Activated CD4-positive, alpha-beta T cell treated with anti-CD3 and anti-CD28 coated beads, Interleukin-2, amount 50 U/mL, for 1 hour (primary cell): ENCODE results near the gene PAX8.

Experiments used
- DNase-seq: peaks from one replicate; pipeline ENCODE4 v3.0.0-alpha.2; 2020

Gene PAX8

GRCh38 chr2:113219889-113220641 lies 58.7 kb downstream of the PAX8 start:
- DNase-seq, result no peak

DNA sequence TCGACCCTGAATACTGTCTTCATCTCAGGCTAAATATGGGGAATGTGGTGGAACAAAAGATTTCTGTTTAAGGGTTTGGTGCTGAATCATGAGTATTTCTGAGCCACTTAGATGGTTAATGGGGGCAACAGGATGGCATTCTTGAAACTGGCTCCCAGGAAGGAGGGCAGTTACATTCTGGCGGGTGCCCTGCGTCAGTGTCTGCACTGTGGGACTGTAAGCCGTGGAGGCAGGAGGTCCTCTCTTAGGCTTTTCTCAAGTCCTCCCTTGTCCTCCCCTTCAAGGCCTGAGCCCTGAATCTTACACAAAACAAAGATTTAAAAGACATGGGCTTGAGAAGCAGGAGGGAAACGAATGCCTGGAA lies 59.2 kb downstream of the PAX8 start:
- no peak for DNase-seq

GRCh38 chr2:113219092-113219441 lies 59.7 kb downstream of the PAX8 start:
- DNase-seq, result no peak

GRCh38 chr2:113218283-113219091 lies 60.2 kb downstream of the PAX8 start:
- DNase-seq, result no peak

DNA sequence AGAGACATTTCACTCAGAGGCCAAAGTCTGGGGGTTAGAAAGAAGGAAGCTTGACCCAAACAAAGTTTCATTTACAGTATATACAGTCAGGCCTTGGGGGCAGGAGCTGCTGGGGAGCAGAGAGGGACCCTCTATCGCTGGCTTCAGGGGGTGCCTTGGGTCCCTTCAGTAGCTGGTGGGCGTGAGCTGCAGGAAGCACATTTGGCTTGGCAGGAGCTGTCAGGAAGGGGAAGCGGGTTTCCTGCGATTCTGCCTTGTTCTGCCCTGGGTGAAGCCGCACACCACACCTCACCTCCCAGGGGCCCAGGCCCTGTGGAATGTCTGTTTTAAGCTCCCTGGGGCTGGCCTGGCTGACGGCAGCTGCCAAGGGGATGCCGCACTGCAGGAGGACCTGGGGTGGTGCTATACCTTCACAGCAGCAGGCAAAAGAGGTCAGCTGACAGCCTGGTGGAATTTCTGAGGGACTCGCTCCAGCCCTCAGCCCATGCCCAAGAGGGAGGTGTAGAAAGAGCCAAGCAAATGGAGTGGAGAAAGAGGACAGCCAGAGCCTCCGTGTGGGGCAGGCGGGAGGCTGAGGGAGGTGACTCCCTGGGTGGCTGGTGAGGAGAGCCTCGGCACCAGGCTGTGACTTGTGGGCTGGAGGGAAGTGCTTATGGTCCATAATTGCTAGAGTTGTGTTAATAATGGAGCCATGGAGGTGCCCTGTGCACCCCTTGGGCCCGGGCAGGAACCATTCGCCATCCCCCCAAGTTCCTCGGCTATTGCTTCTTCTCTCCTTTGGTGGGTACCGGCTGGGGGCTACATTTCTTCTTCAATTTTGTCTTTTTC lies 61.1 kb downstream of the PAX8 start:
- DNase-seq, result no peak

DNA sequence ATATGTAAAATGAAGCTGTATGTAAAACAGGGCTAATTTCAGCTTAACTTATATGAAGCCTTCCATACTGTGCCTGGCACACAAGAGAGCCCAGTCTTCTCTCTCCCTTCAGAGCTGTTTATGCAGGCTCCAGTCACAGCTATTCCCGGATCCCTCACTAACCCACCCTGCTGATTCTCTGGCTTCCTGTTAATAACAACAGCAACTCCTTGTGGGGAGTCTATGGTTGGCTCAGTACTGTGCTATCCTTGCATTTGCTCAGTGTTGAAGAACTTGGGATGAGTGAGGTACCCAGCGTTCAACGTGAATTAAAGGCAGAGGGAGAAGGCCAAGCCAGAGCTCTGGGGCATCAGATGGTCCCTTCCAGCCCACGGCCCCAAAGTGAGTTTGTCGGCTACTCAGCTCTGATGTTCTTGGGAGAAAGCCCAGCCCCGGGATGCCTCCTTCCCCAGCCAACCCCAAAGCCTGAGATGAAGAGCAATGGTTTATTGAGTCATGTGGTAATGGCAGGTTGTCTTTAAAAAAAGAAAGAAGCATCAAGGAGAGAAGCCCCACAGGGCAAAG lies 61.7 kb downstream of the PAX8 start:
- no peak for DNase-seq

DNA sequence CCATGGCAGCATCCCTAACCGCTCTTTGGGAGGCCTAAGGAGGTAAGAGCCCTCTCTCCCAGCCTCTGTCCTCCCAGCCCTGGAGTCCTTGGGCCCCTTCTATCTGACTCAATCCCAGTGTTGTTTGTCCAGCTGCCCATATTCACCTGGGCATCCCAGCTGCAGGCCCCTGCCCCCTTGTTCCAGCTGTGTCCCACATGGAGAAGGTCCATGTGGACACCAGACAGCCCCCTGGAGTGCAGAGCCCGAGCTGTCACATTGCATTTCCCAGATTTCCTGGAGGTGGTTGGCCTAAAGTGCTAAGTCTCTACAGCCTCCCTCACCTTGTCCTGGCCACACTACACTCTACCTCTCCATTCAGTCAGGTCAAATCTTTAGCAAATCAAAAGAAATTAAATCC lies 62.4 kb downstream of the PAX8 start:
- no peak for DNase-seq

DNA sequence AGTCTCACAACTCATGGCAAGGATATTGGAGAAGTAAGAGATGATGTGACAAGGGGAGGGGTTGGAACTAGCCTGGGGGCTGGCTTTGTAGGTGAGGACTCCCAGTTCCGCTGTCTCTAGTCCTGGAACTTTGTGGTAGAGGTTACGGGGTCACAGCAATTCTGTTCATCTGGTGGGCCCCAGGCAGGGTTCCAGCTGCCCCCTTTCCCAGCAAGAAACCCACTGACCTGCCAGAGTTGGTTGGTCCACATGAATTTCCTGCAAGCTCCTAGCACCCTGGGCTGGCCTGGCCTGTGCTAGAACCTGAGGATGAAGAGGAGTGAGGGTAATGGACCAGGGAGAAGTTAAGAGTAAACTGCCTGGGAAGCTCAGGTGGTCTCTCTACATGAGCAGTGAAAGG lies 63.7 kb downstream of the PAX8 start:
- DNase-seq, result no peak

GRCh38 chr2:113214141-113214540 lies 64.6 kb downstream of the PAX8 start:
- no peak for DNase-seq

DNA sequence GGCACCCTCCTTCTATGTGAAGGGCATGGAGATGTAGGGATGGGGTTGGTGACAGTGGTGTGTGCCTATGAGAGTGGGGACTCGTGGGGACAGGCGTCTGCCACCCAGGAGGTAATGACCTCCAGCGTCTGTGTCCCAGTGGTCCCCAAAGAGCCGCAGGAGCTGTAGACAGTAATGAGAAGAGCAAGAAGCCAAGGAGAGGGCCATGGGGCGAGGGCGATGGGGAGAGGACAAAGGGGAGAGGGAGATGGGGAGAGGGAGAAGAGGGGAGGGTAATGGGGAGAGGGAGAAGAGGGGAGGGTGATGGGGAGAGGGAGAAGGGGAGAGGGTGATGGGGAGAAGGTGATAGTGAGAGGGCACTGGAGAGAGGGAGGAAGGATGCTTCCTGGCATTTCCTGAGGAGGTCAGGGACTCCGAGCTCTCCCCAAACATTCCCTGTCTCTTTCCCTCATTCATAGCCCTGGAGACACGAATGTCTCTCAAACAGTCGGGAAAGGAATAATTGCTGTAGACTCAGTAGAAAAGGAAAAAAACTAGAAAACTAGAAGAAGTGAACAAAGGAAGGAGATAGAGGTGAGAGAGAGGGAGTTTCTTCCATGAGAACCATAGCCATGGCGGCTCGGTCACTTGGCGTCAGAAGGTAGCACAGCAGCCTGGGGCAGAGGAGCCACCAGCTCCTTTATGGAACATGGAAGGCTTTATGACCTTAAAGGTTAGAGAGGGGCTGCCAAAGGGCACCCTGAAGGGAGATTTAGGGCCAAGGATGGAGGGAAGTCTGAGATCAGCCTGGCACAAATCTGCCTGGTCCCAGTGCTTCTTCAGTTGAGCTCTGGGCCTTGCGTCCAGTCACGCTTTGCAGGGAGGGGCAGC lies 65.4 kb downstream of the PAX8 start:
- no peak for DNase-seq

- DNase-seq, result no peak
Observed at GRCh38 chr2:113212245-113213060, 66.3 kb downstream of the PAX8 start.

GRCh38 chr2:113211226-113212105 lies 67.3 kb downstream of the PAX8 start:
- DNase-seq, result no peak

GRCh38 chr2:113209646-113210171 lies 69.0 kb downstream of the PAX8 start:
- no peak for DNase-seq

DNA sequence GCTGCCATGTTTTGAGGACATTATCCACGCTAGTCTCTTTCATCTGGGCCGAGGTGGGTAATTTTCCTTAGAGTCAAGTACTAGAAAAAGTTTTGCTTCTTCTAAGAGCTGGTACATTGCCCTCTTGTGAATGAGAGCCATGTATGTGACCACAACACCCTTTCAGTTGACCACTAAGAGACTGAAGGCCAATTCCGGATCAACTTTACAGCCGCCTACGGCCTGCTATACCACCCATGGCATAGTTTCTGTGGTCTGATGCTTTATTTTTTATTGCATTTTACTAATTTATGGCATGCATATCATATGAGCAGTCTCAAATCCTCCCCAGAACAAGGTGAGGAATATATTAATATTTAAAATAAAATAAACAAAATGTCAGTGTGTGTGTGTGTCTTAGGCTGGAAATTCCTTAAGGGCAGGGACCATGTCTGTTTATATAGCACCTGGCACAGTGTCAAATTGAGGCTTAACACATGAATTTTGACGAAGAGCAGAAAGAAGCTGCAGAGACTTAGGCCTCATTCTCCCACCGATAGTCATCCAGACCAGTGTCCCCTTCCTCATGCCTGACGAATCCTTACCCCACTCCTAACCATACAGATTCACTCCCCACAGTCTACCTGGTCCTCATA lies 69.6 kb downstream of the PAX8 start:
- no peak for DNase-seq

GRCh38 chr2:113208396-113208795 lies 70.3 kb downstream of the PAX8 start:
- DNase-seq, result no peak

DNA sequence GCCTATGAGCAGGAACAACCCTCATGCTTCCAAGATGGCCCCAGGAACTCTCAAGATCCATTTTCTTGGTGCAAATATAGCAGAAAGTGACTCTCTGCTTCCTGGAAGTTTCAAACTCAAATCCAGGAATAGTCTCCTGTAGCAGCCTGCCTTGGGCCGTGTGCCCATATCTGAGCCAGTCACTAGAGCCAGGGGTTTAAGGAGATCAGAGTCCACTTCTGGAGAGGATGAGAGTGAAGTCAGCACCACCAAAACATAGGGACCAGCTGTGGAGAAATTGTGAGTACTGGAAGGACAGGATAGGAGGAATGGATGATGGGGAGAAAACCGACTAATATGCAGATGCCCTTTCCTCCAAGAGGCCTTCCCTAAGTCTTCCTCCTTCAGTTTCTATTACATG lies 71.7 kb downstream of the PAX8 start:
- DNase-seq, result no peak

DNA sequence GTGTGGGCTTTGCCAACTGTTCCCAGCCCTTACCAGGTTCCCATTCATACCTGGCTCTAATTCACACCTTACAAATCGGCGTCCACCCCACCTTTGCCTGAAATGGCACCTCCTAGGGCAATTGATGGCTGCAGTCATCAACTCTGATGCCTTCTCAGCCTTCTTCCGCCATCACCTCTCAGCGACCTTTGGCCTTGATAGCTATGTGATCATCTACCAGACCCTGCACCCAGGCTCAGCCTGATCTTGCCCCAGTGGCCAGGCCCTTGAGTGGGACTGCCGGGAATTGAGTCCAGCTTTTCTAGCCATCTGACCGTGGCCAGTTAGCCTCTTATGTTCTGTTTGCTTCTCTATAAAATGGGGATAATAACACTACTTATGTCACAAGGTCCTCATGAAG lies 72.5 kb downstream of the PAX8 start:
- no peak for DNase-seq

GRCh38 chr2:113203901-113204519 lies 74.7 kb downstream of the PAX8 start:
- DNase-seq, result peak; percentile 71

GRCh38 chr2:113203217-113203530 lies 75.5 kb downstream of the PAX8 start:
- no peak for DNase-seq
